ENCODE results near the gene OOSP4B. TPM values are rescaled to one million over a fixed set of nuclear protein-coding genes. Genes with fewer than 3 reads are reported as not detected.

The OOSP4B gene
- total and polyA plus RNA-seq, 2 of the 8 experiments (the other 6 are each of a cell fraction or from before 2014, with no cell fraction given): not detected

DNA sequence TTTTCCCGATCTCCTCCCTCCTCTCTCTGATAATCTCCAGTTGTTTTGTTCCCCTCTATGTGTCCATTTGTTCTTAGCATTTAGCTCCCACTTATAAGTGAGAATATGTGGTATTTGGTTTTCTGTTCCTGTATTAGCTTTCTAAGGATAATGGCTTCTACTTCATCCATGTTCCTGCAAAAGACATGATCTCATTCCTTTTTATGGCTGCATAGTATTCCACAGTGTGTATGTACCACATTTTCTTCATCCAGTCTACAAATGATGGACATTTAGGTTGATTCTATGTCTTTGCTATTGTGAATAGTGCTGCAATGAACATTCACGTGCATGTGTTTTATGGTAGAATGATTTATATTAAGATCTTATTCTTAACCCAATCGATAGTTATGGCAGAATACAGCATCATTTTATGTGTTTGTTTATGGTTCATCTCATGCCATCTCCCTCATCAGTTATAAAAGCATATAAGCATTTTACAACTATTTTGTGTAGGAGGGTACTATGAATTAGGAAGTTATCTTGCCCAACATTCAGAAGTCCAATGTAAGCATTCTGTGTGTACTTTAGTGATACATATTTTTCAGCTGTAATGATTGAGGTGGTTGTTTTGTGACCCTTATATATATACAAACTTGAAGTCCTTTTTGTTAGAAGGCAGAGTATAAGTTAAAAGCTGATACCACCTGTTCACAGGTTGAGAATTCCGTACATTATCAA, 42.7 kb downstream of the OOSP4B start:
- H2BK12ac ChIP-seq (ENCODE audit: low read depth, low read length): no peak overlapping the region
- H3K18ac ChIP-seq (ENCODE audit: extremely low read depth, low read length): no peak overlapping the region
- no peak overlapping the region for H2BK120ac ChIP-seq (replicated peaks; ENCODE audit: low read depth, low read length)
- H3K36me3 ChIP-seq (ENCODE audit: control insufficient read depth in 2 of 4, insufficient read depth in 4 of 4, low read length in 3 of 4): no peaks in the 10 kb centered on the region
- no peaks in the 10 kb centered on the region for H3K27me3 ChIP-seq (replicated peaks in 1 of 4; ENCODE audit: control insufficient read depth in 3 of 4, extremely low read depth in 1 of 4, insufficient read depth in 3 of 4, low read length in 3 of 4)
- peaks cover 0 to 6% (median 2%) of the 10 kb centered on the region in 4 experiments; a peak in 2 of 7 replicates for H3K4me1 ChIP-seq (replicated peaks in 1 of 4; ENCODE audit: control insufficient read depth in 3 of 4, insufficient read depth in 4 of 4, low read length in 3 of 4)
- H2BK15ac ChIP-seq (ENCODE audit: low read length): no peak overlapping the region
- H3K56ac ChIP-seq (replicated peaks; ENCODE audit: insufficient read length, low read depth, low read length): no peak overlapping the region
- H3K23me2 ChIP-seq (ENCODE audit: low read depth, low read length): no peaks in the 10 kb centered on the region
- ChIA-PET POLR2A (ENCODE audit: partially characterized antibody) (no interaction called here), CTCF (ENCODE audit: partially characterized antibody) (no interaction called here)
- no peak overlapping the region for H3K4me2 ChIP-seq (ENCODE audit: insufficient read depth in 1 of 2, low read depth in 2 of 2, low read length in 2 of 2)
- H2BK5ac ChIP-seq (ENCODE audit: low read depth, low read length): no peak overlapping the region
- H3K27ac ChIP-seq (ENCODE audit: low read depth, low read length): no peak overlapping the region
- H4K5ac ChIP-seq (ENCODE audit: insufficient read length, low read depth, low read length): no peak overlapping the region
- H4K8ac ChIP-seq (ENCODE audit: extremely low read depth, insufficient read depth, low read length): no peak overlapping the region
- no peak overlapping the region for H2BK20ac ChIP-seq (ENCODE audit: low read length)
- no peak overlapping the region for H3K14ac ChIP-seq (ENCODE audit: insufficient read length)
- H3K9ac ChIP-seq (replicated peaks in 1 of 4; ENCODE audit: extremely low read depth in 1 of 4, low read depth in 3 of 4, low read length in 3 of 4): no peak overlapping the region
- H3K79me1 ChIP-seq (ENCODE audit: low read depth, low read length): no peaks in the 10 kb centered on the region
- no peak overlapping the region for H2AK5ac ChIP-seq (ENCODE audit: low read depth, low read length)
- DNase-seq (ENCODE audit: low read depth in 1 of 2, low spot score in 2 of 2) (no peak), FAIRE-seq (no peak)
- no peaks in the 10 kb centered on the region for H3K79me2 ChIP-seq (ENCODE audit: control insufficient read depth in 1 of 2, insufficient read depth in 2 of 2, low read length in 2 of 2)
- no peak overlapping the region for H4K91ac ChIP-seq (replicated peaks; ENCODE audit: insufficient read length, low read length)
- no peaks in the 10 kb centered on the region for H3K9me3 ChIP-seq (ENCODE audit: insufficient read depth in 2 of 2, low read depth in 1 of 2, low read length in 1 of 2)
- no peak overlapping the region for H2AFZ ChIP-seq (ENCODE audit: low read length)
- no peaks in the 10 kb centered on the region for H4K20me1 ChIP-seq (replicated peaks in 1 of 2; ENCODE audit: control insufficient read depth in 1 of 2, insufficient read depth in 2 of 2, low read length in 2 of 2)
- H3K4ac ChIP-seq (replicated peaks; ENCODE audit: insufficient read length, low read depth, low read length): no peak overlapping the region
- WGBS, 2 experiments (ENCODE audit: extremely low coverage in 1 of 2, insufficient coverage in 1 of 2, insufficient read length in 1 of 2, insufficient replicate concordance in 2 of 2, low coverage in 1 of 2, low lambda C conversion rate in 2 of 2, missing lambda C conversion rate in 1 of 2): 87% methylated on average over 4 of the region's 4 CpGs; no CpG with 5 or more reads in 1 of the 2 experiments
- H3K23ac ChIP-seq (ENCODE audit: insufficient read length): no peak overlapping the region
- H3K4me3 ChIP-seq (ENCODE audit: extremely low read depth in 1 of 4, insufficient read depth in 2 of 4, low read depth in 3 of 4, low read length in 4 of 4): no peak overlapping the region
- TF ChIP-seq GABPA (IDR thresholded peaks at IDR 0.05; ENCODE audit: borderline replicate concordance, insufficient read depth, low read length) (no peak), NANOG (IDR thresholded peaks at IDR 0.05; ENCODE audit: insufficient read depth, low read depth, low read length, poor library complexity, severe bottlenecking) (no peak), PHF8 (conservative IDR thresholded peaks at IDR 0.05; ENCODE audit: low read depth, low read length) (no peak), HDAC2 (IDR thresholded peaks at IDR 0.05; ENCODE audit: borderline replicate concordance in 1 of 2, low read depth in 2 of 2, low read length in 2 of 2) (no peak), CBX5 (IDR thresholded peaks at IDR 0.05; ENCODE audit: low read depth, low read length) (no peak), SRF (IDR thresholded peaks at IDR 0.05; ENCODE audit: low read depth, low read length) (no peak), SP4 (IDR thresholded peaks at IDR 0.05; ENCODE audit: low read length) (no peak), BACH1 (IDR thresholded peaks at IDR 0.05; ENCODE audit: low read length) (no peak), JUN (IDR thresholded peaks at IDR 0.05; ENCODE audit: low read depth, low read length) (no peak), HDAC6 (IDR thresholded peaks at IDR 0.05; ENCODE audit: low read depth, low read length) (no peak), POLR2AphosphoS5 (IDR thresholded peaks at IDR 0.05; ENCODE audit: low read depth, low read length) (no peak)
- TF ChIP-seq, protein P1, sequence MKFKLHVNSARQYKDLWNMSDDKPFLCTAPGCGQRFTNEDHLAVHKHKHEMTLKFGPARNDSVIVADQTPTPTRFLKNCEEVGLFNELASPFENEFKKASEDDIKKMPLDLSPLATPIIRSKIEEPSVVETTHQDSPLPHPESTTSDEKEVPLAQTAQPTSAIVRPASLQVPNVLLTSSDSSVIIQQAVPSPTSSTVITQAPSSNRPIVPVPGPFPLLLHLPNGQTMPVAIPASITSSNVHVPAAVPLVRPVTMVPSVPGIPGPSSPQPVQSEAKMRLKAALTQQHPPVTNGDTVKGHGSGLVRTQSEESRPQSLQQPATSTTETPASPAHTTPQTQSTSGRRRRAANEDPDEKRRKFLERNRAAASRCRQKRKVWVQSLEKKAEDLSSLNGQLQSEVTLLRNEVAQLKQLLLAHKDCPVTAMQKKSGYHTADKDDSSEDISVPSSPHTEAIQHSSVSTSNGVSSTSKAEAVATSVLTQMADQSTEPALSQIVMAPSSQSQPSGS (IDR thresholded peaks at IDR 0.05; ENCODE audit: low read length): no peak

Measured in H1 (cell line).